GM12874 (cell line): ENCODE data around the gene EFNA2.

Source experiments
- TF ChIP-seq, protein P1 (sequence below): IDR thresholded peaks from 2 replicates; pipeline ENCODE4 v1.5.1; 2011; ENCODE audit warnings: low read depth, mild to moderate bottlenecking, control low read depth, low read length, moderate library complexity; ENCODE audit not compliant: insufficient read depth

The EFNA2 gene

DNA sequence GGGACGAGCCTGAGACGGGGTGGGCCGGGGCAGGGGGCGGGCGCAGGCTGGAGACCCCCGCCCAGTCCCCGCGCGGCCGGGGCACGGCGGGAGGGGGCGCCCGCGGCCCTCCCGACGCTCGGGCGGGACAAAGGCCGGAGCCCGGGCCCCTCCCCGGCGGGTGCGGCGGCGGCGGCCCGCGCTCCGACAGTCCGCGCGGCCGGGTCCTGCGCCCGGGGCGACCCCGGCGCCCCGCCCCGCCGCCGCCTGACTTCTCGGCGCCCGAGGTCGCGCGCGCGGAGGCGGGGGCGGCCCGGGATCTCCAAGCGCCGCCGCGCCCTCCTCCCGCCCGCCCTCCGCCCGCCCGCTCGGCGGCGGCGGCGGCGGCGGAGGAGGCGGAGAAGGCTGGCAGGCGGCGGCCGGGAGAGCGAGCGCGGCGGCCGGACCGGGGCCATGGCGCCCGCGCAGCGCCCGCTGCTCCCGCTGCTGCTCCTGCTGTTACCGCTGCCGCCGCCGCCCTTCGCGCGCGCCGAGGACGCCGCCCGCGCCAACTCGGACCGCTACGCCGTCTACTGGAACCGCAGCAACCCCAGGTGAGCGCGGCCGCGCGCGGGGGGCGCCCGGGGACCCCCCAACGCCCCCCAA, at the start of gene EFNA2:
TSS of gene EFNA2 (plus strand) at position 137 of the 624 bp plus-strand sequence. CDS start at position 433, 296 bp downstream.
- TF ChIP-seq, protein P1, sequence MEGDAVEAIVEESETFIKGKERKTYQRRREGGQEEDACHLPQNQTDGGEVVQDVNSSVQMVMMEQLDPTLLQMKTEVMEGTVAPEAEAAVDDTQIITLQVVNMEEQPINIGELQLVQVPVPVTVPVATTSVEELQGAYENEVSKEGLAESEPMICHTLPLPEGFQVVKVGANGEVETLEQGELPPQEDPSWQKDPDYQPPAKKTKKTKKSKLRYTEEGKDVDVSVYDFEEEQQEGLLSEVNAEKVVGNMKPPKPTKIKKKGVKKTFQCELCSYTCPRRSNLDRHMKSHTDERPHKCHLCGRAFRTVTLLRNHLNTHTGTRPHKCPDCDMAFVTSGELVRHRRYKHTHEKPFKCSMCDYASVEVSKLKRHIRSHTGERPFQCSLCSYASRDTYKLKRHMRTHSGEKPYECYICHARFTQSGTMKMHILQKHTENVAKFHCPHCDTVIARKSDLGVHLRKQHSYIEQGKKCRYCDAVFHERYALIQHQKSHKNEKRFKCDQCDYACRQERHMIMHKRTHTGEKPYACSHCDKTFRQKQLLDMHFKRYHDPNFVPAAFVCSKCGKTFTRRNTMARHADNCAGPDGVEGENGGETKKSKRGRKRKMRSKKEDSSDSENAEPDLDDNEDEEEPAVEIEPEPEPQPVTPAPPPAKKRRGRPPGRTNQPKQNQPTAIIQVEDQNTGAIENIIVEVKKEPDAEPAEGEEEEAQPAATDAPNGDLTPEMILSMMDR, result no peak

DNA sequence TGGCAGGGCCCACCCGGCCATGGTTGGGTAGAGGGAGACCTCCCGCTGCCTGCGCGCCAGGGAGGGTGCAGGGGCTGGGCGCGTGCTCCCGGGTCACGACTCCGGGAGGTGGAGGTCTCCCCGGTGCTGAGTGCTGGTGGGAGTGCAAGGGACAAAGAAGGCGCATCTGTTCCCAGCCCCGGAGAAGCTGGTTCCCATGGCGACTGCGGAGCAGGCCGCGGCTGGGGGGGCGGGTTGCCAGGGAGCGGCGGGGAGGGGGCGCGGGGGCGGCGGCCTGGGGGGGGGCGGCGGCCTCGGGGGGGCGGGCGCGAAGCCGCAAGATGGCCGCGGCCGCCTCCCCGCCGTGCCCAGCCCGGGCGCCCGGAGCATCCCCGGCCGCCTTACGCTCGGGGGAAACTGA, 49.1 kb upstream of the EFNA2 start:
- TF ChIP-seq, protein P1, result no peak

DNA sequence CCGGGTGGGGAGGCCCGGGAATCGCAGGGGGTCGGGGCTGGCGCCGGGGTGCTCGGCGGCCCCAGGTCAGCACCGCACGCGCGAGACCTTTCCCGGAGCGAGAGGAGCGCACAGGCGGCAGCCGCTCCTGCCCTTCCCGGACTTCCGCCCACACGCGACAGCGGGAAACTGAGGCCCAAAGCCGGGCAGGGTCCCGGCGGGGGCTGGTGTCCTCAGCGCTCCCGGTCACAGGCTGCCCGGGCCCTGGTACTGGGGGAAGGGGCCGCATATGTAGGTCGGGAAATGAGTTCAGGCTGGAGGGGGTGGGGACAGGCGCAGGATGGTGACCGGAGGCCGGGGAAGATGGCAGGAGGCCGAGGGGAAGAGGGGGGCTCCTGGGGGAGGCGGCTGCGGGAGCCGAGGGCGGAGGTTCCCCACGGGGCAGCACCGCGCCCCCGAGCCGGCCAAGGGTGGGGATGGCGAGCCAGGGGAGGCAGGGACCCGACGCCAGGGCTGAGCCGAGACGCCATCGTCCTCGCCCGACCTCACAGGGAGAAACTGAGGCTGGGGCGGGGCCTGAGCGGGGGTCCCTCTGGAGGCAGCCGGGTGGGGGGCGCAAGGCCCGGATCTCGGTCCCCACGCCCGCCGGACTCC, 48.5 kb upstream of the EFNA2 start:
- TF ChIP-seq, protein P1, result no peak

GRCh38 chr19:1237754-1238368, 47.8 kb upstream of the EFNA2 start, which contains the start of gene CBARP:
Gene CBARP, minus strand, starts transcription at chr19:1238005. Its CDS starts 1,905 bp downstream, at chr19:1236100.
- TF ChIP-seq, protein P1, result no peak

GRCh38 chr19:1238369-1239303, 47.0 kb upstream of the EFNA2 start:
- TF ChIP-seq, protein P1, result no peak

DNA sequence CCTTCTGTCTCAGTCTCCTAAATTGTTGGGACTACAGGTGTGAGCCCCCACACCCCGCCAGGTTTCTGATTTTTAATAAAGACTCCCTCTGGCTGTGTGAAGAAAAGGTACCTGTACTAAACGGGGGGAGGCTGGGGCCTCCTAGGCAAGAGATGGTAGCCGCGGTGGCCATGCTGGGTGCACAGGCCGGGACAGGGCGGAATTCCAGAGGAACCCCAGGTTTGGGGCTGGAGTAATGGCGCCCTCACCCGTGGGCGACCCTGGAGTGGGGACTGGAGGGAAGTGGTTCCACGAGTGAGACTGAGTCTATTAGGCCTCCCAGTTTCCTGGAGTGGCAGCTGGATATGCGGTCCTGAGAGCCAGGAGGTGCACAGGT, 46.3 kb upstream of the EFNA2 start:
- TF ChIP-seq, protein P1, result no peak
